CD4-positive, alpha-beta T cell treated with Interleukin-2 at 100 ng/mL for 4 hours (primary cell): ENCODE data around the gene USP6.
"Not testable (repeated sequence)": the region's sequence is repeated elsewhere in the genome, so short reads cannot be mapped to it uniquely, and the experiment has no call there.

Experiments
- DNase-seq: peaks from one replicate; pipeline ENCODE4 v3.0.0-alpha.2; 2020; ENCODE audit warnings: low spot score

USP6 gene

GRCh38 chr17:5115673-5116651, at the start of gene USP6:
Gene USP6, plus strand, starts transcription at chr17:5116032. Its CDS starts 14,336 bp downstream, at chr17:5130368.
- no peak for DNase-seq

GRCh38 chr17:5068236-5068635, 47.6 kb upstream of the USP6 start:
- DNase-seq: no peak

- DNase-seq: no peak
These were observed 46.1 kb upstream of the USP6 start for GRCh38 chr17:5069724-5070123.

GRCh38 chr17:5075472-5075871, 40.4 kb upstream of the USP6 start:
- not testable (repeated sequence) for DNase-seq

- DNase-seq: not testable (repeated sequence)
These were observed 38.6 kb upstream of the USP6 start for GRCh38 chr17:5077275-5077674.

GRCh38 chr17:5077781-5078105, 38.1 kb upstream of the USP6 start:
- no peak for DNase-seq

GRCh38 chr17:5078106-5079028, 37.5 kb upstream of the USP6 start, which contains the start of gene ZFP3:
Gene ZFP3, plus strand, starts transcription at chr17:5078467. Its CDS starts 13,038 bp downstream, at chr17:5091505.
- DNase-seq: peak; percentile 77

- DNase-seq: no peak
These were observed 35.2 kb upstream of the USP6 start for GRCh38 chr17:5080591-5080990.

GRCh38 chr17:5092218-5093010, 23.4 kb upstream of the USP6 start:
- no peak for DNase-seq

GRCh38 chr17:5096731-5097100, 19.1 kb upstream of the USP6 start:
- DNase-seq: no peak

- DNase-seq: peak; percentile 29
These were observed 18.6 kb upstream of the USP6 start for GRCh38 chr17:5097101-5097834.

GRCh38 chr17:5099271-5099670, 16.6 kb upstream of the USP6 start:
- no peak for DNase-seq

- DNase-seq: no peak
These were observed 15.0 kb upstream of the USP6 start for GRCh38 chr17:5100832-5101231.

GRCh38 chr17:5110816-5111215, 5.0 kb upstream of the USP6 start:
- DNase-seq: no peak

GRCh38 chr17:5111402-5112204, 4.2 kb upstream of the USP6 start, which contains the start of gene ZNF232:
Gene ZNF232, minus strand, starts transcription at chr17:5111878. Its CDS starts 56 bp downstream, at chr17:5111822.
- peak; percentile 91 for DNase-seq

GRCh38 chr17:5118219-5118618, 2.4 kb downstream of the USP6 start:
- DNase-seq: no peak

GRCh38 chr17:5120036-5120435, 4.2 kb downstream of the USP6 start:
- no peak for DNase-seq

- DNase-seq: not testable (repeated sequence)
These were observed 4.8 kb downstream of the USP6 start for GRCh38 chr17:5120436-5121185.

GRCh38 chr17:5121186-5121841, 5.5 kb downstream of the USP6 start:
- DNase-seq: no peak
